HG03457 (cell line): Measurements from ENCODE around the gene PALD1.
"Not testable (repeated sequence)": the region's sequence is repeated elsewhere in the genome, so short reads cannot be mapped to it uniquely, and the experiment has no call there.

ENCODE experiments used
- ATAC-seq: cut with Tn5 transposase; IDR thresholded peaks from one replicate; pipeline ENCODE4 v1.9.1; 2021; ENCODE audit warnings: moderate number of reproducible peaks; ENCODE audit not compliant: unreplicated experiment

Gene PALD1

GRCh38 chr10:70568781-70569495, 90.4 kb downstream of the PALD1 start:
- no peak for ATAC-seq

- ATAC-seq = no peak
Observed at GRCh38 chr10:70571236-70571635, 92.7 kb downstream of the PALD1 start.

- ATAC-seq = no peak
Observed at GRCh38 chr10:70571636-70572439, 93.3 kb downstream of the PALD1 start.

- ATAC-seq = no peak
Observed at GRCh38 chr10:70573599-70574506, 95.3 kb downstream of the PALD1 start.

GRCh38 chr10:70575486-70575873, 96.9 kb downstream of the PALD1 start:
- ATAC-seq = no peak

GRCh38 chr10:70575874-70576802, 97.6 kb downstream of the PALD1 start:
- ATAC-seq = no peak

GRCh38 chr10:70576803-70577517, 98.4 kb downstream of the PALD1 start:
- no peak for ATAC-seq

GRCh38 chr10:70578371-70578947, 99.9 kb downstream of the PALD1 start:
- ATAC-seq = peak; percentile 43

- no peak for ATAC-seq
Observed at GRCh38 chr10:70579234-70580002, 100.9 kb downstream of the PALD1 start.

GRCh38 chr10:70581176-70581575, 102.6 kb downstream of the PALD1 start:
- not testable (repeated sequence) for ATAC-seq

GRCh38 chr10:70582793-70583668, 104.5 kb downstream of the PALD1 start:
- no peak for ATAC-seq

- no peak for ATAC-seq
Observed at GRCh38 chr10:70583669-70584037, 105.1 kb downstream of the PALD1 start.

GRCh38 chr10:70584366-70584765, 105.8 kb downstream of the PALD1 start:
- ATAC-seq = no peak

- ATAC-seq = no peak
Observed at GRCh38 chr10:70584909-70585544, 106.5 kb downstream of the PALD1 start.

GRCh38 chr10:70585578-70586169, 107.1 kb downstream of the PALD1 start:
- no peak for ATAC-seq

GRCh38 chr10:70586348-70586930, 107.9 kb downstream of the PALD1 start:
- ATAC-seq = no peak
